Body of pancreas (tissue), 4 donors: Measurements from ENCODE around the gene DOCK4.

ENCODE experiments used
- POLR2A ChIP-seq, 3 donors: fragments of 450-650 bp; IDR thresholded peaks; one replicate each; pipeline ENCODE4 v1.6.1; 2016; ENCODE audit warnings: antibody characterized with exemption in 3 of 3, mild to moderate bottlenecking in 2 of 3
- TF ChIP-seq, protein P1 (sequence below), 7 experiments: fragments of 450-650 bp in 4 of 7; fragments of 200-600 bp in 3 of 7; sonication (generic) in 3 of 7; IDR thresholded peaks; one replicate each; pipeline ENCODE4 v1.5.1; 2016 to 2019; ENCODE audit warnings: antibody characterized with exemption in 7 of 7

DNA sequence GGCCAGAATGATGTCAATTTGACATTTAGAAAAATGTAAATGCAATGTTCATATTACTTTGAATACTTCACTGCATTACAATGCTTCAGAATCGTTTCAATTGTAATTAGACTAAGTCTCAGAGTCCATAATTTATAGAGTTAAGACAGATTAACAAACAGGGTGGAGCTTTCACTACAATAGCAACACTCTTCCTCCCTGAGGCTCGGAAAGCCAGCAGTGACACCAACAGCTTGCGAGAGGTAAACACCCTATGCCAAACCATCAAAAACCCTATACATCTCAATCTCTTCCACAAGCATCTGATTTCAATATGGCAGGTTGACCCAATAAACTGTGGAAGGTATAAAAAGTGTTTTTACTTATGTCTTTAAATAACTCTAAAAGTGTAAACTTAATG lies 72.2 kb downstream of the DOCK4 start:
- no peak for TF ChIP-seq POLR2A (IDR thresholded peaks at IDR 0.05)
- TF ChIP-seq, protein P1, sequence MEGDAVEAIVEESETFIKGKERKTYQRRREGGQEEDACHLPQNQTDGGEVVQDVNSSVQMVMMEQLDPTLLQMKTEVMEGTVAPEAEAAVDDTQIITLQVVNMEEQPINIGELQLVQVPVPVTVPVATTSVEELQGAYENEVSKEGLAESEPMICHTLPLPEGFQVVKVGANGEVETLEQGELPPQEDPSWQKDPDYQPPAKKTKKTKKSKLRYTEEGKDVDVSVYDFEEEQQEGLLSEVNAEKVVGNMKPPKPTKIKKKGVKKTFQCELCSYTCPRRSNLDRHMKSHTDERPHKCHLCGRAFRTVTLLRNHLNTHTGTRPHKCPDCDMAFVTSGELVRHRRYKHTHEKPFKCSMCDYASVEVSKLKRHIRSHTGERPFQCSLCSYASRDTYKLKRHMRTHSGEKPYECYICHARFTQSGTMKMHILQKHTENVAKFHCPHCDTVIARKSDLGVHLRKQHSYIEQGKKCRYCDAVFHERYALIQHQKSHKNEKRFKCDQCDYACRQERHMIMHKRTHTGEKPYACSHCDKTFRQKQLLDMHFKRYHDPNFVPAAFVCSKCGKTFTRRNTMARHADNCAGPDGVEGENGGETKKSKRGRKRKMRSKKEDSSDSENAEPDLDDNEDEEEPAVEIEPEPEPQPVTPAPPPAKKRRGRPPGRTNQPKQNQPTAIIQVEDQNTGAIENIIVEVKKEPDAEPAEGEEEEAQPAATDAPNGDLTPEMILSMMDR (IDR thresholded peaks at IDR 0.05) = no peak
